ENCODE measurements around the gene PLEKHG4B.
"Not testable (repeated sequence)": the region's sequence is repeated elsewhere in the genome, so short reads cannot be mapped to it uniquely, and the experiment has no call there.

Gene PLEKHG4B

DNA sequence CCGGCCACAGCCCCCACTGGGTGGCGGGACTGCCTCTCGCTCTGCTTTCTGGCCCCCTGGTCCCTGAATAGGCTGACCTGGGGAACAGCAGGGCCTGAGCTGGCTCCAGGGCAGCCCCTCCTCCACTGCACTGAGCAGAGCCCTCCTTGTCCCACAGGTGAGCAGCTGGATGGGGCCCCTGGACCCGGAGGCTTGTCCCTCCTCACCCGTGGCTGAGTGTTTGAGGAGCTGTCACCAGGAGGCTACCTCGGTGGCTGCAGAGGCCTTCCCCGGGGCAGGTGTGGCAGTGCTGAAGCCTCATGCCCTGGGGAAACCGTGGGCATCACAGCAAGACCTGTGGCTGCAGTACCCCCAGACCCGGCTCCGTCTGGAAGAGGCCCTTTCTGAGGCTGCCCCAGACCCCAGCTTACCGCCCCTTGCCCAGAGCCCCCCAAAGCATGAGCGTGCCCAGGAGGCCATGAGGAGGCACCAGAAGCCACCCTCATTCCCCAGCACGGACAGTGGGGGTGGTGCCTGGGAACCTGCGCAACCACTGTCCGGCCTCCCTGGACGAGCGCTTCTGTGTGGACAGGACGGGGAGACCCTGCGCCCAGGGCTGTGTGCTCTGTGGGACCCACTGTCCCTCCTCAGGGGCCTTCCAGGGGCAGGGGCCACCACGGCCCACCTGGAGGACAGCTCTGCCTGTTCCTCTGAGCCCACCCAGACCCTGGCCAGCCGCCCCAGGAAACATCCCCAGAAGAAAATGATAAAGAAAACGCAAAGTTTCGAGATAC lies 70.8 kb downstream of the PLEKHG4B start:
- Histone ChIP-seq H3K9me3 (ENCODE audit: control insufficient read depth, low read depth, low read length) (no peaks in the 10 kb centered on the region), H3K36me3 (ENCODE audit: control insufficient read depth, low read depth, low read length) (peaks cover 19% of the 10 kb centered on the region), H3K27ac (ENCODE audit: low read length) (no peak overlapping the region), H3K27me3 (ENCODE audit: control insufficient read depth, insufficient read depth, low read length) (no peaks in the 10 kb centered on the region), H3K4me1 (ENCODE audit: control insufficient read depth, low read depth, low read length) (no peaks in the 10 kb centered on the region), H3K4me3 (ENCODE audit: low read length) (no peak overlapping the region), H3K9ac (ENCODE audit: low read length) (no peak overlapping the region)

GRCh38 chr5:163338-163620 lies 71.3 kb downstream of the PLEKHG4B start:
- Histone ChIP-seq H3K4me1 (ENCODE audit: control insufficient read depth, low read depth, low read length) (no peaks in the 10 kb centered on the region), H3K9me3 (ENCODE audit: control insufficient read depth, low read depth, low read length) (no peaks in the 10 kb centered on the region)

DNA sequence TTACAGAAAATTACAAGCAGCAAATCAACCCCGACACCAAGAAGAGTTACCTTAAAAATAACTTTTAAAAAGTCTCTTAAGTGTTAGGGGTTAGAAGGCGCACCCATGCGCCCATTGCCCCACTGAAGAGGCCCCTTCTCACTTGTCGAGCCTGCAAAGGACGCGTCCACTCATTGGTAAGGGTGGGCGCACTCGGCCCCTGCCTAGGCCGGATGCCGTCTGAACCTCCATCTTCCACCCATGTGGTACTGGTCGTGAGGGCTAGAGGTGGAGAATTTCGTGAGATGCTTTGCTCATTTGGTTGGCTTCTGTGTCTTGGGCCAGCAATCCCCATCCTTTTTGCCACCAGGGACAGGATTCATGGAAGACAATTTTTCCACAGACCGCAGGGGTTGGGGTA lies 71.9 kb downstream of the PLEKHG4B start:
- H3K9ac ChIP-seq (ENCODE audit: low read length), result no peak overlapping the region
- H3K9me3 ChIP-seq (ENCODE audit: control insufficient read depth, low read depth, low read length), result no peaks in the 10 kb centered on the region
- no peaks in the 10 kb centered on the region for H3K4me1 ChIP-seq (ENCODE audit: control insufficient read depth, low read depth, low read length)
- no peak overlapping the region for H3K4me3 ChIP-seq (ENCODE audit: low read length)
- H3K27ac ChIP-seq (ENCODE audit: low read length), result no peak overlapping the region
- H3K27me3 ChIP-seq (ENCODE audit: control insufficient read depth, insufficient read depth, low read length), result no peaks in the 10 kb centered on the region
- peaks cover 17% of the 10 kb centered on the region for H3K36me3 ChIP-seq (ENCODE audit: control insufficient read depth, low read depth, low read length)

More at GRCh38 chr5:163338-163620, 71.3 kb downstream of the PLEKHG4B start:
- H3K9ac ChIP-seq (ENCODE audit: low read length), result no peak overlapping the region
- H3K27ac ChIP-seq (ENCODE audit: low read length), result no peak overlapping the region
- no peak overlapping the region for H3K4me3 ChIP-seq (ENCODE audit: low read length)
- no peaks in the 10 kb centered on the region for H3K27me3 ChIP-seq (ENCODE audit: control insufficient read depth, insufficient read depth, low read length)
- peaks cover 17% of the 10 kb centered on the region for H3K36me3 ChIP-seq (ENCODE audit: control insufficient read depth, low read depth, low read length)

DNA sequence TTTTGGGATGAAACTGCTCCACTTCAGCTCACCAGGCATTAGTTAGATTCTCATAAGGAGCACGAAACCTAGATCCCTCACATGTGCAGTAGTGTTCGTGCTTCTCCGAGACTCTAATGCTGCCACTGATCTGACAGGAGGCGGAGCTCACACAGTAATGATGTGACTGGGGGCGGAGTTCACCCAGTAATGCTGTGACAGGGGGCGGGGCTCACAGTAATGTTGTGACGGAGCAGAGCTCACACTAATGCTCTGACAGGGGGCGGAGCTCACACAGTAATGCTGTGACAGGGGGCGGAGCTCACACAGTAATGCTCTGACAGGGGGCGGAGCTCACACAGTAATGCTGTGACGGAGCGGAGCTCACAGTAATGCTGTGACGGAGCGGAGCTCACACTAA lies 72.3 kb downstream of the PLEKHG4B start:
- Histone ChIP-seq H3K4me1 (ENCODE audit: control insufficient read depth, low read depth, low read length) (no peaks in the 10 kb centered on the region), H3K4me3 (ENCODE audit: low read length) (no peak overlapping the region), H3K9me3 (ENCODE audit: control insufficient read depth, low read depth, low read length) (no peaks in the 10 kb centered on the region), H3K9ac (ENCODE audit: low read length) (no peak overlapping the region), H3K36me3 (ENCODE audit: control insufficient read depth, low read depth, low read length) (peaks cover 17% of the 10 kb centered on the region), H3K27me3 (ENCODE audit: control insufficient read depth, insufficient read depth, low read length) (no peaks in the 10 kb centered on the region), H3K27ac (ENCODE audit: low read length) (no peak overlapping the region)

GRCh38 chr5:164783-165182 lies 72.8 kb downstream of the PLEKHG4B start:
- H3K4me1 ChIP-seq (ENCODE audit: control insufficient read depth, low read depth, low read length), result not testable (repeated sequence)

DNA sequence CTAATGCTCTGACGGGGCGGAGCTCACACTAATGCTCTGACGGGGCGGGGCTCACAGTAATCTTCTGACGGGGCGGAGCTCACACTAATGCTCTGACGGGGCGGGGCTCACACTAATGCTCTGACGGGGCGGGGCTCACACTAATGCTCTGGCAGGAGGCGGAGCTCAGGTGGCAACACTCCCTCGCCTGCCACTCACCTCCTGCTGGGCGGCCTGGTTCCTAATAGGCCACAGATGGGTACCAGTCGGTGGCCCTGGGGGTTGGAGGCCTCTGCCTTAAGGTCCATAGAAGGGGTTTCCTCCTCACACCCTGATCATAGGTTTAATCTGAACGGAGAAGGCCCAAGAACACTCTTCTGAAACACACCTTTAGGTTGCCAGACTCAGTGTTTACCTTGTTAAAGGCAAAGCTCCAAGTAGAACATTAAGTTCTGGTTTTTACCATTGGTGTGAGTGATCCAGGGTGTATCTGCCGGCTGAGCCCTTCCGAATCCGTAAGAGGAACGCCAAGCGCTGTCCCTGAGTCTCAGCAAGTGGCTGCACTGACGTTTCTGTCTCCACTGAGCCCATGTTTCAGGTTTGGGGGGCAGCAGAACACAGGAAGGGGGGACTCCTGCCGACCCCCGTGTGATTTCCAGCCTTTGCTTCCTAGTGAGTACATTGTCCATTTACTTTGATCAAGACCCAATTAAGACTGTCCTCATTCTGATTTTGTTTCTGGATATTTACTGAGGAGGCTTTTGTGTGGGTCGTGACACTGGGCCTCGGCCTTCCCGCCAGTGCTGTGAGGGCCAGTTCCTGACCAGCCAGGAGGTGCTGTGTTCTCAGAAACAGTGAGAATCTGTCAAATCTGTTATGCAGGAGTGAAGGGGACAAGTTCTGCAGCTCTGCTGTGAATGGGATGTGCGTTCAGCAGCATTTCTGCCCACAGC lies 74.7 kb downstream of the PLEKHG4B start:
- H3K4me3 ChIP-seq (ENCODE audit: low read length), result no peak overlapping the region
- no peaks in the 10 kb centered on the region for H3K27me3 ChIP-seq (ENCODE audit: control insufficient read depth, insufficient read depth, low read length)
- H3K4me1 ChIP-seq (ENCODE audit: control insufficient read depth, low read depth, low read length), result no peaks in the 10 kb centered on the region
- no peaks in the 10 kb centered on the region for H3K9me3 ChIP-seq (ENCODE audit: control insufficient read depth, low read depth, low read length)
- H3K36me3 ChIP-seq (ENCODE audit: control insufficient read depth, low read depth, low read length), result no peaks in the 10 kb centered on the region
- H3K9ac ChIP-seq (ENCODE audit: low read length), result no peak overlapping the region
- H3K27ac ChIP-seq (ENCODE audit: low read length), result no peak overlapping the region

More at GRCh38 chr5:164783-165182, 72.8 kb downstream of the PLEKHG4B start:
- H3K27ac ChIP-seq (ENCODE audit: low read length); H3K9me3 ChIP-seq (ENCODE audit: control insufficient read depth, low read depth, low read length); H3K9ac ChIP-seq (ENCODE audit: low read length); H3K27me3 ChIP-seq (ENCODE audit: control insufficient read depth, insufficient read depth, low read length); H3K4me3 ChIP-seq (ENCODE audit: low read length): not testable (repeated sequence)
- peaks cover 15% of the 10 kb centered on the region for H3K36me3 ChIP-seq (ENCODE audit: control insufficient read depth, low read depth, low read length)

GRCh38 chr5:167511-167910 lies 75.5 kb downstream of the PLEKHG4B start:
- Histone ChIP-seq H3K4me3 (ENCODE audit: low read length) (no peak overlapping the region), H3K9ac (ENCODE audit: low read length) (no peak overlapping the region), H3K27ac (ENCODE audit: low read length) (no peak overlapping the region), H3K4me1 (ENCODE audit: control insufficient read depth, low read depth, low read length) (no peaks in the 10 kb centered on the region), H3K36me3 (ENCODE audit: control insufficient read depth, low read depth, low read length) (no peaks in the 10 kb centered on the region), H3K9me3 (ENCODE audit: control insufficient read depth, low read depth, low read length) (no peaks in the 10 kb centered on the region), H3K27me3 (ENCODE audit: control insufficient read depth, insufficient read depth, low read length) (no peaks in the 10 kb centered on the region)

DNA sequence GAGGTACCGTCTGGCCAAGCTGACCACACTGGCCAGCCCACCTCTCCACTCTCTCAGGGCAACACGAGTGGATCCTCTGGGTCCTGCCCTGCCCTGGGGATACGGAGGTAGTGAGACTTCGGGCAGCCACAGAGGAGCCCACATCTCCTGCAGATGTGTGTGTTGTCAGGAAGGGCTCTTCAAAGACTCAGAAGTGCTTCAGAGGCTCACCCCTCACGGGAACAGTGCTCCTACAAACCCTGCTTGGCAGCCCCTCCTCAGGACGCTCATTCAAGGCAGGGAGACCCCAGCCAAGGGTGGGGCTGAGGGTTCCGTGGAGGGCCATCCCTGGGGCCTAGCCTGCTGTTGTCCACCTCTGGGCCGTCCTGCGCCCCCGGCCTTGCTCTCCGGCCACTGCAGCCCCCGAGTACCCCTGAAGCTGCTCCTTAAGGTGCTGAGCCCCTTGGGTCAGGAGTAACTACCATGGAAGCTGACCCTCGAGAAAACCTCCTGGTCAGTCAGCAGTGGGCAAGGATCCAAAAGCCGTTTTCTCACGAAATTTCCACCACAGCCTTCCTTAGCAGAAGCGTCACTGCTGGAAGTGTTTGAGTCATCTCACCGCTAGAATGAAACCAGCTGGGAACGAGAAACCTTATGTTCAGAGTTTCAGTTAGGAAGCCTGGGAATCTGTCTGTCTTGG lies 76.2 kb downstream of the PLEKHG4B start:
- no peaks in the 10 kb centered on the region for H3K4me1 ChIP-seq (ENCODE audit: control insufficient read depth, low read depth, low read length)
- H3K36me3 ChIP-seq (ENCODE audit: control insufficient read depth, low read depth, low read length), result no peaks in the 10 kb centered on the region
- H3K27ac ChIP-seq (ENCODE audit: low read length), result no peak overlapping the region
- H3K4me3 ChIP-seq (ENCODE audit: low read length), result no peak overlapping the region
- no peak overlapping the region for H3K9ac ChIP-seq (ENCODE audit: low read length)
- H3K9me3 ChIP-seq (ENCODE audit: control insufficient read depth, low read depth, low read length), result no peaks in the 10 kb centered on the region
- H3K27me3 ChIP-seq (ENCODE audit: control insufficient read depth, insufficient read depth, low read length), result no peaks in the 10 kb centered on the region

DNA sequence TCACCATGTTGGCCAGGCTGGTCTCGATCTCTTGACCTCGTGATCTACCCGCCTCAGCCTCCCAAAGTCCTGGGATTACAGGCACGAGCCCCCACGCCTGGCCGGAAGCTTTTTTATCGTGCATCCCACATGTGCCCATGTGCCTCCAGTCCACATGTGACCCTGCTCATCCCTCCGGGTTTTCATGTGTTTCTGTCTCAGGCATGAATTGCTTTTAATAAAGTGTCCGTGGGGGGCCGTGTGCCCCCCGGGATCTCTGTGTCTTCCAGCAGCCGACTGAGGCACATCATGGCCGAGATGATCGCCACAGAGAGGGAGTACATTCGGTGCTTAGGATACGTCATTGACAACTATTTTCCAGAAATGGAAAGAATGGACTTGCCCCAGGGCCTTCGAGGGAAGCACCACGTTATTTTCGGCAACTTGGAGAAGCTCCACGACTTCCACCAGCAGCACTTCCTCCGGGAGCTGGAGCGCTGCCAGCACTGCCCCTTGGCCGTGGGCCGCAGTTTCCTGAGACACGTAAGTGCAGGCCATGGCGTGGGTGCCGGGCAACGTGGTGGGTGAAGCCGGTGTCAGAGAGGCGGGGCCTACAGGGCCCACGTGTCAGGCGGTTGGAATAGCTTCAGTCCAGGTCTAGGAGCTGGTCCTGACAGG lies 77.2 kb downstream of the PLEKHG4B start:
- no peak overlapping the region for H3K9ac ChIP-seq (ENCODE audit: low read length)
- H3K36me3 ChIP-seq (ENCODE audit: control insufficient read depth, low read depth, low read length), result peaks cover 4% of the 10 kb centered on the region
- H3K27me3 ChIP-seq (ENCODE audit: control insufficient read depth, insufficient read depth, low read length), result no peaks in the 10 kb centered on the region
- H3K9me3 ChIP-seq (ENCODE audit: control insufficient read depth, low read depth, low read length), result no peaks in the 10 kb centered on the region
- no peaks in the 10 kb centered on the region for H3K4me1 ChIP-seq (ENCODE audit: control insufficient read depth, low read depth, low read length)
- H3K4me3 ChIP-seq (ENCODE audit: low read length), result no peak overlapping the region
- no peak overlapping the region for H3K27ac ChIP-seq (ENCODE audit: low read length)

DNA sequence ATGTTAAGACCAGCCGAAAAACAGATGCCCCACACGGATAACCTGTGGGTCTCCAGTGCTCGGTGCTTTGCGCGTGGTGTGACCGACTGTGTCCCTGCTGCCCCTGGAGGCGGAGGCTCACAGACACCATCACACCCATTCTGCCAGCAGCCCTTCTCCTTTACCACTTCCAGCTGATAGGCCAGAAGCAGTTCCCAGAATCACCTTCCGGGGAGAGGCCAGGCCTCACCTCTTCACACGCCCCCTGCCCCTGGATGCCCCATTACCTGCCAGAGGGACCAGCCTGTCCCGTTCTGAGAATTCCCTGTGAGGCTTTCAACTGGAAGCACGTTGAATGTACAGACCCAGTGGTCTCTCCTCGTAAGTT lies 77.7 kb downstream of the PLEKHG4B start:
- Histone ChIP-seq H3K9me3 (ENCODE audit: control insufficient read depth, low read depth, low read length) (no peaks in the 10 kb centered on the region), H3K27ac (ENCODE audit: low read length) (no peak overlapping the region)

More for the DNA sequence above, 77.7 kb downstream of the PLEKHG4B start:
- no peak overlapping the region for H3K9ac ChIP-seq (ENCODE audit: low read length)
- no peak overlapping the region for H3K4me3 ChIP-seq (ENCODE audit: low read length)
- no peaks in the 10 kb centered on the region for H3K27me3 ChIP-seq (ENCODE audit: control insufficient read depth, insufficient read depth, low read length)
- no peaks in the 10 kb centered on the region for H3K4me1 ChIP-seq (ENCODE audit: control insufficient read depth, low read depth, low read length)
- peaks cover 4% of the 10 kb centered on the region for H3K36me3 ChIP-seq (ENCODE audit: control insufficient read depth, low read depth, low read length)
